H1 (cell line): ENCODE results near the gene TXNDC12. TPM values are rescaled to one million over a fixed set of nuclear protein-coding genes. Genes with fewer than 3 reads are reported as not detected.
"Not testable (repeated sequence)": the region's sequence is repeated elsewhere in the genome, so short reads cannot be mapped to it uniquely, and the experiment has no call there.

ENCODE experiments used
- CTCF ChIA-PET: fragments of 300-600 bp; sonication (Branson Sonifier 250); formaldehyde crosslinking; loops from one replicate; lab custom pipeline; 2021; ENCODE audit not compliant: partially characterized antibody; lab: Charles Lee
- POLR2A ChIA-PET: fragments of 300-600 bp; sonication (Branson Sonifier 250); formaldehyde crosslinking; loops from one replicate; lab custom pipeline; 2021; ENCODE audit warnings: inconsistent platforms; ENCODE audit not compliant: partially characterized antibody; lab: Charles Lee
- DNase-seq, 2 experiments: peaks; one replicate each; pipeline versions ENCODE4 v3.0.0 to v3.0.0-alpha.2; 2010 to 2022; ENCODE audit warnings: low spot score in 2 of 2, low read depth in 1 of 2, mixed read lengths in 1 of 2
- FAIRE-seq: peaks from 2 replicates; lab custom pipeline; 2011; peaks lifted over from hg19 to GRCh38; lab: Jason Lieb, UNC
- H2AFZ ChIP-seq: 2 replicates; pipeline ENCODE4 v1.8.1; 2012; ENCODE audit warnings: low read length, inconsistent platforms
- H2AK5ac ChIP-seq: 2 replicates; pipeline ENCODE4 v1.6.1; 2013; ENCODE audit warnings: low read depth, low read length
- H2BK120ac ChIP-seq: replicated peaks from 2 replicates; pipeline ENCODE3; 2013; ENCODE audit warnings: low read depth, low read length, inconsistent platforms
- H2BK12ac ChIP-seq: 2 replicates; pipeline ENCODE4 v1.6.1; 2013; ENCODE audit warnings: low read depth, low read length
- H2BK15ac ChIP-seq: 2 replicates; pipeline ENCODE4 v1.6.1; 2013; ENCODE audit warnings: low read length
- H2BK20ac ChIP-seq: 2 replicates; pipeline ENCODE4 v1.6.1; 2013; ENCODE audit warnings: low read length
- H2BK5ac ChIP-seq: 2 replicates; pipeline ENCODE4 v1.6.1; 2013; ENCODE audit warnings: low read depth, low read length
- H3K14ac ChIP-seq: 2 replicates; pipeline ENCODE4 v1.6.1; 2013; ENCODE audit warnings: inconsistent platforms; ENCODE audit not compliant: insufficient read length
- H3K18ac ChIP-seq: 2 replicates; pipeline ENCODE4 v1.6.1; 2013; ENCODE audit warnings: low read length; ENCODE audit errors: extremely low read depth
- H3K23ac ChIP-seq: 2 replicates; pipeline ENCODE4 v1.6.1; 2013; ENCODE audit warnings: inconsistent platforms; ENCODE audit not compliant: insufficient read length
- H3K23me2 ChIP-seq: 2 replicates; pipeline ENCODE4 v1.6.1; 2013; ENCODE audit warnings: low read depth, low read length
- H3K27ac ChIP-seq: 2 replicates; pipeline ENCODE4 v1.6.1; 2011; ENCODE audit warnings: low read depth, low read length, inconsistent platforms
- H3K27me3 ChIP-seq, 4 experiments: replicated peaks in 1 of 4; 1 replicate in 1 of 4; 2 replicates in 3 of 4; pipeline versions ENCODE4 v1.6.1 to v1.8.1; 2011 to 2013; ENCODE audit warnings: low read length in 3 of 4, mild to moderate bottlenecking in 3 of 4, inconsistent platforms in 2 of 4, mixed read lengths in 2 of 4, moderate library complexity in 1 of 4; ENCODE audit not compliant: control insufficient read depth in 3 of 4, insufficient read depth in 3 of 4; ENCODE audit errors: extremely low read depth in 1 of 4
- H3K36me3 ChIP-seq, 4 experiments: 2 replicates each; pipeline versions ENCODE4 v1.6.1 to v1.8.1; 2011 to 2013; ENCODE audit warnings: mild to moderate bottlenecking in 4 of 4, low read length in 3 of 4, moderate library complexity in 2 of 4, control low read depth in 1 of 4, inconsistent platforms in 1 of 4; ENCODE audit not compliant: insufficient read depth in 4 of 4, control insufficient read depth in 2 of 4
- H3K4ac ChIP-seq: replicated peaks from 2 replicates; pipeline ENCODE3; 2013; ENCODE audit warnings: low read length, low read depth, mixed read lengths, inconsistent platforms; ENCODE audit not compliant: insufficient read length
- H3K4me1 ChIP-seq, 4 experiments: replicated peaks in 1 of 4; 1 replicate in 1 of 4; 2 replicates in 3 of 4; pipeline versions ENCODE4 v1.6.1 to v1.8.1; 2011 to 2013; ENCODE audit warnings: low read length in 3 of 4, inconsistent platforms in 2 of 4, mixed read lengths in 1 of 4; ENCODE audit not compliant: insufficient read depth in 4 of 4, control insufficient read depth in 3 of 4
- H3K4me2 ChIP-seq, 2 experiments: 2 replicates each; pipeline versions ENCODE4 v1.6.1 to v1.8.1; 2011 to 2013; ENCODE audit warnings: low read depth in 2 of 2, low read length in 2 of 2, control low read depth in 1 of 2, inconsistent platforms in 1 of 2, mild to moderate bottlenecking in 1 of 2; ENCODE audit not compliant: insufficient read depth in 1 of 2
- H3K4me3 ChIP-seq, 4 experiments: fragments of 200-600, 300-600 bp in 1 of 4; sonication (generic), shearing (Covaris generic), sonication (Bioruptor Twin) in 1 of 4; 2 replicates each; pipeline versions ENCODE4 v1.5.1 to v1.8.1; 2011 to 2016; ENCODE audit warnings: low read length in 4 of 4, low read depth in 3 of 4, control low read depth in 2 of 4, inconsistent platforms in 2 of 4, mild to moderate bottlenecking in 2 of 4, mixed read lengths in 1 of 4, moderate library complexity in 1 of 4; ENCODE audit not compliant: insufficient read depth in 2 of 4; ENCODE audit errors: extremely low read depth in 1 of 4
- H3K56ac ChIP-seq: replicated peaks from 2 replicates; pipeline ENCODE3; 2013; ENCODE audit warnings: low read depth, mild to moderate bottlenecking, mixed read lengths, low read length, inconsistent platforms; ENCODE audit not compliant: insufficient read length
- H3K79me1 ChIP-seq: 2 replicates; pipeline ENCODE4 v1.6.1; 2013; ENCODE audit warnings: low read depth, low read length, control low read depth
- H3K79me2 ChIP-seq, 2 experiments: 2 replicates each; pipeline versions ENCODE4 v1.6.1 to v1.8.1; 2012 to 2013; ENCODE audit warnings: low read length in 2 of 2, mild to moderate bottlenecking in 2 of 2, inconsistent platforms in 1 of 2; ENCODE audit not compliant: insufficient read depth in 2 of 2, control insufficient read depth in 1 of 2
- H3K9ac ChIP-seq, 4 experiments: replicated peaks in 1 of 4; 1 replicate in 1 of 4; 2 replicates in 3 of 4; pipeline versions ENCODE4 v1.6.1 to v1.8.1; 2011 to 2013; ENCODE audit warnings: low read depth in 3 of 4, low read length in 3 of 4, control low read depth in 2 of 4, mild to moderate bottlenecking in 2 of 4, moderate library complexity in 2 of 4, inconsistent platforms in 1 of 4; ENCODE audit errors: extremely low read depth in 1 of 4
- H3K9me3 ChIP-seq, 2 experiments: 2 replicates each; pipeline versions ENCODE4 v1.6.1 to v1.8.1; 2012 to 2013; ENCODE audit warnings: mild to moderate bottlenecking in 2 of 2, moderate library complexity in 2 of 2, control low read depth in 1 of 2, inconsistent platforms in 1 of 2, low read depth in 1 of 2, low read length in 1 of 2, mixed read lengths in 1 of 2; ENCODE audit not compliant: insufficient read depth in 2 of 2
- H4K20me1 ChIP-seq, 2 experiments: replicated peaks in 1 of 2; 2 replicates each; pipeline versions ENCODE3 to v1.8.1; 2011 to 2013; ENCODE audit warnings: inconsistent platforms in 2 of 2, low read length in 2 of 2, mild to moderate bottlenecking in 1 of 2; ENCODE audit not compliant: insufficient read depth in 2 of 2, control insufficient read depth in 1 of 2
- H4K5ac ChIP-seq: 2 replicates; pipeline ENCODE4 v1.6.1; 2013; ENCODE audit warnings: low read length, low read depth, mixed read lengths, inconsistent platforms; ENCODE audit not compliant: insufficient read length
- H4K8ac ChIP-seq: 2 replicates; pipeline ENCODE4 v1.8.0; 2013; ENCODE audit warnings: mild to moderate bottlenecking, moderate library complexity, low read length, inconsistent platforms; ENCODE audit not compliant: insufficient read depth; ENCODE audit errors: extremely low read depth
- H4K91ac ChIP-seq: replicated peaks from 2 replicates; pipeline ENCODE3; 2013; ENCODE audit warnings: low read length, mixed read lengths, inconsistent platforms; ENCODE audit not compliant: insufficient read length
- WGBS, 2 experiments: shearing (Covaris generic) in 1 of 2; methylation state at CpG; one replicate each; pipeline versions ENCODE4 v1.1.6 to v1.1.7; 2013 to 2015; ENCODE audit warnings: low lambda C conversion rate in 2 of 2, mixed read lengths in 2 of 2, inconsistent platforms in 1 of 2, low coverage in 1 of 2, missing lambda C conversion rate in 1 of 2; ENCODE audit not compliant: insufficient replicate concordance in 2 of 2, insufficient coverage in 1 of 2, insufficient read length in 1 of 2; ENCODE audit errors: extremely low coverage in 1 of 2, missing lambda C conversion rate in 1 of 2; 5-methylcytosine and 5-hydroxymethylcytosine counted together
- polyA plus RNA-seq, 7 experiments: library from polyadenylated mRNA; depleted of rRNA in 3 of 7; stranded (reverse) in 5 of 7; unstranded in 2 of 7; fragments of >200 nt in 5 of 7; fragments of 200-250 nt in 2 of 7; gene quantifications; 1 replicate in 5 of 7; 2 replicates in 1 of 7; 4 replicates in 1 of 7; pipeline versions ENCODE4 v1.2.1 to v1.2.3, GENCODE V29; 2011 to 2013; ENCODE audit warnings: missing spikeins in 2 of 7, mixed read lengths in 2 of 7
- total RNA-seq: library from RNA; stranded (reverse); fragmentation: NEBNext Ultra II Directional; extraction: Animal tissue kit (Norgen Biotek cat#: 25700); gene quantifications from 2 replicates; pipeline ENCODE4 v1.2.1, GENCODE V29; 2021

The TXNDC12 gene
- total and polyA plus RNA-seq, 2 of the 8 experiments (the other 6 are each of a cell fraction or from before 2014, with no cell fraction given): 35.2 to 89.8 TPM

DNA sequence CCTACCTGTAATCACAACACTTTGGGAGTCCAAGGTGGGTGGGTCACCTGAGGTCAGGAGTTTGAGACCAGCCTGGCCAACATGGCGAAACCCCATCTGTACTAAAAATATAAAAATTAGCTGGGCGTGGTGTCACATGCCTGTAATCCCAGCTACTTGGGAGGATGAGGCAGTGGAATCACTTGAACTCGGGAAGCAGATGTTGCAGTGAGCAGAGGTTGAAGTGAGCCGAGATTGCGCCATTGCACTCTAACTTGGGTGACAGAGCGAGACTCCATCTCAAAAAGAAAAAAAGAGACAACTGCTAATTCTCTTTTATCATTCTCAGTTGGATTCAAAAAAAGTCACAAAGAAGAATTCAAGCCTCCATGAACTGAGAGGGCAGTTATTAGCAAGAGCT, 22.3 kb upstream of the TXNDC12 start:
- not testable (repeated sequence) for H3K27me3 ChIP-seq, H2BK12ac ChIP-seq, H3K79me1 ChIP-seq, H3K23ac ChIP-seq, H3K18ac ChIP-seq, FAIRE-seq, H4K91ac ChIP-seq, H2BK5ac ChIP-seq, H2BK20ac ChIP-seq, H4K20me1 ChIP-seq, H3K14ac ChIP-seq, H3K4me2 ChIP-seq, H2BK15ac ChIP-seq, H3K23me2 ChIP-seq, H3K4me1 ChIP-seq, H2AFZ ChIP-seq, H4K8ac ChIP-seq, H3K4ac ChIP-seq, H3K9me3 ChIP-seq, H3K9ac ChIP-seq, H4K5ac ChIP-seq, H3K56ac ChIP-seq, H3K4me3 ChIP-seq, H2BK120ac ChIP-seq, H2AK5ac ChIP-seq, DNase-seq, H3K27ac ChIP-seq
- POLR2A ChIA-PET: interaction anchor here (0.9 to 2.3 kb wide), 4 partner anchors 11 to 22 kb away, joined by 3 to 9 read pairs (median 6); partner anchors contain the start of genes BTF3L4 and TXNDC12
- Histone ChIP-seq H3K79me2 (peaks cover 0 to 39% of the 10 kb centered on the region in 2 experiments; a peak in 2 of 4 replicates), H3K36me3 (peaks cover 3 to 30% (median 9%) of the 10 kb centered on the region in 4 experiments; a peak in 6 of 8 replicates)
- CTCF ChIA-PET: interaction anchor here (0.6 to 0.9 kb wide), 2 partner anchors 15 to 179 kb away, joined by 3 to 6 read pairs; no protein-coding TSS in a partner anchor
- WGBS, 2 experiments: 98% methylated on average over 6 of the region's 6 CpGs; no CpG with 5 or more reads in 1 of the 2 experiments
